Measurements from ENCODE around the gene SLC35A3. TPM values are rescaled to one million over a fixed set of nuclear protein-coding genes. Genes with fewer than 3 reads are reported as not detected.

SLC35A3 gene
- total RNA-seq, 4 donors from 2014 or later = 4.6 to 10.3 (median 8.2) TPM

DNA sequence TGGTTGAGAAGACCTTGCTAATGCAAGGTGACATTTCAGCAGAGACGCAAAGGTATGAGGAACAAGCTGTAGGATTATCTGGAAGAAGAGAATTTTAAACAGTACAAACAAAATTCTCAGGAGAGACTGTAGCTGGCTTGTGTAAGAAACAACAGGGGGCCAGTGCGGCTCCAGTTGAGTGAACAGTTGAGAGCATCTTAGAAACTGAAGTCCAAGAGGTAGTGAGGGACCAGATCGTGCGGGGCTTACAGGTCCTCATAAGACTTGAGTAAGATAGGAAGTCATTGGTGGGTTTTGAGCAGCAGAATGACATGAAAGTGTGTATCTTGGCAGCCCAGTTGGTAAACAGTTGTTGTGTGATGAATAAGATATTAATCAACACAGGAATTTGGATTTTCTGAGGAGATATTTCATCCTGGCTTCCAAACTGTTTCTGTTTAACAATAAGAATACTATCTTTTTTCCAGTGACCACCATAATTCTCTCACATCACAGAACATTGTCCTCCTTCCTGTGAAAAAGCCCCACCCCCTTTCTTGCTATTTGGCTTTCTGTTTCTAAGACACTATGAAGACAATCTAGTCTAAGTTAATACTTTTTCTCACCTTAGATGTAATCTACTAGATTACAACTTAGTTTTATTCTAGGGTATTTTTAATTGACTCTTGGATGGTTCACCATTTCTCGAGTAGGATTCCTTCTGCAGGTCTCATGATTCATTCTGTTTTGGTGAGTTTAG lies 100.6 kb downstream of the SLC35A3 start:
- intact Hi-C loops (cut with DNase I; ENCODE audit: low total_unique reads) (no loop called here), in situ Hi-C loops (cut with MboI; ENCODE audit: low sequenced_read_pairs in 4 of 4) (no loop called here)
- no peak for TF ChIP-seq POLR2A (IDR thresholded peaks at IDR 0.05)
- no peak for TF ChIP-seq CTCF (IDR thresholded peaks at IDR 0.05 in 4 of 5, conservative IDR thresholded peaks at IDR 0.05 in 1 of 5)
- H3K36me3 ChIP-seq = peaks cover 0 to 61% of the 10 kb centered on the region in 2 donors
- no peak for ATAC-seq
- H3K4me3 ChIP-seq = no peak overlapping the region
- no peak overlapping the region for H3K27ac ChIP-seq
- no peak for DNase-seq
- H3K9me3 ChIP-seq = no peaks in the 10 kb centered on the region
- H3K4me1 ChIP-seq = no peaks in the 10 kb centered on the region
- H3K27me3 ChIP-seq = no peaks in the 10 kb centered on the region

GRCh38 chr1:100073531-100073930 lies 103.7 kb downstream of the SLC35A3 start:
- in situ Hi-C loops (cut with MboI; ENCODE audit: low sequenced_read_pairs in 4 of 4) (no loop called here), intact Hi-C loops (cut with DNase I; ENCODE audit: low total_unique reads) (no loop called here)
- peaks cover 0 to 57% of the 10 kb centered on the region in 2 donors for H3K36me3 ChIP-seq

GRCh38 chr1:100074604-100075395 lies 105.0 kb downstream of the SLC35A3 start:
- in situ Hi-C loops (cut with MboI; ENCODE audit: low sequenced_read_pairs in 4 of 4) = no loop called here
- no peak for TF ChIP-seq POLR2A (IDR thresholded peaks at IDR 0.05)
- no peak for TF ChIP-seq CTCF (IDR thresholded peaks at IDR 0.05 in 4 of 5, conservative IDR thresholded peaks at IDR 0.05 in 1 of 5)

More at GRCh38 chr1:100073531-100073930, 103.7 kb downstream of the SLC35A3 start:
- no peak overlapping the region for H3K4me3 ChIP-seq
- TF ChIP-seq CTCF (IDR thresholded peaks at IDR 0.05 in 4 of 5, conservative IDR thresholded peaks at IDR 0.05 in 1 of 5) (no peak), POLR2A (IDR thresholded peaks at IDR 0.05) (no peak)
- H3K9me3 ChIP-seq = no peaks in the 10 kb centered on the region
- H3K27ac ChIP-seq = no peak overlapping the region
- no peak for DNase-seq
- ATAC-seq = no peak
- no peaks in the 10 kb centered on the region for H3K4me1 ChIP-seq
- H3K27me3 ChIP-seq = no peaks in the 10 kb centered on the region

GRCh38 chr1:100075773-100076172 lies 106.0 kb downstream of the SLC35A3 start:
- Histone ChIP-seq H3K4me3 (no peak overlapping the region), H3K27me3 (no peaks in the 10 kb centered on the region), H3K36me3 (peaks cover 2 to 56% of the 10 kb centered on the region in 2 donors), H3K27ac (peak overlapping the region in 1 of 4 donors; percentile 18), H3K9me3 (no peaks in the 10 kb centered on the region), H3K4me1 (no peaks in the 10 kb centered on the region)
- DNase-seq = no peak
- intact Hi-C loops (cut with DNase I; ENCODE audit: low total_unique reads) (no loop called here), in situ Hi-C loops (cut with MboI; ENCODE audit: low sequenced_read_pairs in 4 of 4) (no loop called here)
- TF ChIP-seq POLR2A (IDR thresholded peaks at IDR 0.05) = no peak
- no peak for TF ChIP-seq CTCF (IDR thresholded peaks at IDR 0.05 in 4 of 5, conservative IDR thresholded peaks at IDR 0.05 in 1 of 5)
- no peak for ATAC-seq

More at GRCh38 chr1:100074604-100075395, 105.0 kb downstream of the SLC35A3 start:
- ATAC-seq = no peak
- Histone ChIP-seq H3K27ac (no peak overlapping the region), H3K36me3 (peaks cover 0 to 58% of the 10 kb centered on the region in 2 donors), H3K4me1 (no peaks in the 10 kb centered on the region), H3K4me3 (no peak overlapping the region), H3K27me3 (no peaks in the 10 kb centered on the region), H3K9me3 (no peaks in the 10 kb centered on the region)
- intact Hi-C loops (cut with DNase I; ENCODE audit: low total_unique reads) = no loop called here
- DNase-seq = no peak

Data from gastrocnemius medialis (tissue), 4 donors.